DMS53 treated with DMSO at 0.1 percent for 48 hours (cell line): ENCODE data around the gene RICTOR.
A peak's percentile ranks its signal among the peaks of the same experiment; 100 is the strongest.

Experiments used
- DNase-seq: peaks from one replicate; lab custom pipeline; 2025; ENCODE audit not compliant: unreplicated experiment; lab: John Stamatoyannopoulos, UW

The RICTOR gene

DNA sequence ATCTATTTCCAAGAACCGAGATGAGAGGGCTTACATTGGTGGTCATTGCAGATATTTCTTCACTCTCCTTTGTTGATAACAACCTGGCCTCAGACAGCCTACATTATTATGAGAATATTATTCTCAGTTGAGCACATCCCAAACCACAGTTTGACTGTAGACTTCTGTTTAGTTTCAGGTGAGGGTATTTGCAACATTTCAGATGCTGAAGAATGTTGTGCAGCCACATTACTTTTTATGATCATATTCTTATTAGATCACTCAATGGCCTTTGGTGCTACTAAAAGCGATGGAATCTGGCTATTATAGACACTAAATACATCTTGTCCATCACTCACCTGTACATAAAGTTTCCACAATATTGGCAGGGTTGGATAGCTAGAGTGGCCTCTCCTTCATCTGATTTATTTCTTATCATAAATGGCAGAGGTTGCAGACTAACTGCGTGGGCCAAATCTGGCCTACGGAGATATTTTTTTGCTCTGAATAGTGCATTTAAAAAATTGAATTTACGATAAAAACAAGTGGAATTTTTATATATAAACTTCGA lies 26.2 kb upstream of the RICTOR start:
- DNase-seq, result no peak

DNA sequence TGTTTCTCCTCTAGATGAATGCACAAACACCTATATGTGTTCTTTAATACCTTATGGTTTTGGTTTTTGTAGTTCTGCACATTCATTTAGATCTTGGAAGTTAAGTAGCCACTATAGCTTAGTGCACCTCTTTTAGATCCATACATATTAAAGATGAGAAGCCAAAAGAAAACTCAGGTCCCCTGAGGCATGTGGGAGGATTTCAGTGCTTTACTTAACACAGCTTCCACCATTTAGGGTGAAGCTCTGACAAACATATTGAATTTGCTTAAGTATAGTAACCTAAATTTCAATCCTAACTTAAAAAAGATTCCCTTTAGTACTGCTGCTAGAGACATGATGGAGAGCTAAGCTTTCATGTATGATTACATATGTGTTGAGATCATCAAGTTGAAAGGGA lies 25.6 kb upstream of the RICTOR start:
- no peak for DNase-seq

DNA sequence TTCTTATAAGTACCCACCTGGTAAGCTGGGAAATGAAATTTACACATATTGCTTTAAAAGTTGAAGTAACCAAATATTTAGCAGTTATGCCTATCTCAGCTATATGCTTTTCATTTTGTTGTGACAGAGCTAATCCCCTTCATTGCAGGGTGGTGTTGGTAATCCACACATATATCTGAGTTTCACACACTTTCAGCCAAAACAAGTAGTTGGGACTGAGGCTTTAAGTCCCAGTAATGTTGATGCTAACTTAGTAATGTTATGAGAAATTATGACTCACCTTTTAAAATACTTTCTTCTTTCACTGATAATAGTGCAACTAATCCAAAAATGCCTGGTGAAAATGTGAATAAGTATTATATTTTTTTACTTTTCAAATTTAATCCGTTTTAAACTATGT lies 19.2 kb upstream of the RICTOR start:
- DNase-seq, result no peak

DNA sequence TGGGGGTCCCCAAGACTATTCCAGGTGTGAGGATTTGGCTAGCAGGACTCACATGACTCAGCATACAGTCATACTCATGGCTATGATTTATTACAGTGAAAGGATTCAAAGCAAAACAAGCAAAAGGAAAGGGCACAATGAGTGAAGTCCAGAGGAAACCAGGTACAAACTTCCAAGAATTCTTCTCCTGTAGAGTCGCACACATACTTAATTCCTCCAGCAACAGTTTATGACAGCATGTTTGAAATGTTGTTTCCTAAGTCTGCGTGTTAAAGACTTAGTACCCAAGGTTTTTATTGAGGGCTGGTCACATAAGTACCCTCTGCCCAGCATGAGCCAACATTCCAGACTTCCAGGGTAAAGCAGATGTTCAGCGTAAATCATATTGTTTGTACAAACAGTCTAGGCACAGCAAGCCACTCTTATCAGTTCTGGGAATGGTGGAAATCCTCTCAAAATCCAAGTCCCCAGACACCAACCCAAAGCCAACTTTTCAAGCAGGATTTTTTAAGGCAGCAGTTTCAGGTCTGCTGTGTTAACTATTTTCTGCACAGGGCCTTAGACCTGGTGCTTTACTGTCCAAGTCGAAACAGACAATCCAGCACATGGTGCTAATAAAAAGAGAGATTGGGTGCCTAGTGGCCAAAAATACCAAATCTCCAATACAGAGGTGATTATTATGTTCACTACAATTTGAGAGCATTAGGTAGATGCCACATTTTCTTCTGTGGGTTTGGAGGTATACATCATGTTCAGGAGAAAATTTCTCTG lies 18.6 kb upstream of the RICTOR start:
- DNase-seq, result no peak

DNA sequence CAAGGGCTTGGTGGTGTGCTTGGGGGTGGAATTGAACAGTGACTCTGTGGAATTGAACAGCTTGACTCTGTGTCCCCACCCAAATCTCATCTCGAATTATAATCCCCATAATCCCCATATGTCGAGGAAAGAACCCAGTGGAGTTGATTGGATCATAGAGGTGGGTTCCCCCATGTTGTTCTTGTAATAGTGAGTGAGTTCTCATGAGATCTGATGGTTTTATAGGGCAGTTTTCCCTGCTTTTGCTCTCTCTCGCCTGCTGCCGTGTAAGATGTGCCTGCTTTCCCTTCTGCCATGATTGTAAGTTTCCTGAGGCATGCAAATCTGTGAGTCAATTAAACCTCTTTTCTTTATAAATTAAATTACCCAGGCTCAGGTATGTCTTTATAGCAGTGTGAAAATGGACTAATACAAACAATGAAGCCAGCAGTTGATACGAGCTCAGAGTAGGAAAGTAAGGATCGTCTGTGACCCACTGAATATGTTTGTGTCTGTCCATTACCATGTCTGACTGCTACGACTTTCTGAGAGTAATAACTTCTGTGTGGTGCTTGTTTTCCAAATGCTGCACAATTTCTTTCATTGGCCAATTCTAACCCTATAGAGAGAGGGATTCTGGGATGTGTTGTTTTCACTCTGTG lies 17.9 kb upstream of the RICTOR start:
- no peak for DNase-seq

DNA sequence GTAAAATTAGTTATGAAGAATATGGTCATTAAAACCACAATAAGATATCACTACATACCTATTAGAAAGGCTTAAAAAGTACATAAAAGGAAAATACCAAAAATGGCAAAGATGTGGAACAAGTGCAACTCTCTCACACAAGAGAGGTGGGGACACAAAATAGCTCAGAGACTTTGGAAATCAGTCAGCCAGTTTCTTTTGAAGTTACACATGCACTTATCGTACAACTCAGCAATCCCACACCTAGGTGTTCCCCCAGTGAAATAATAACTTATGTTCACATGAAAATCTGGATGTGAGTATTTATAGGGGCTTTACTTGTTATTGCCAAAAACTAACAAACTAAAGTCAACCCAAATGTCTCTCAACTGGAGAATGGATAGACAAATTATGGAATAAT lies 9.8 kb upstream of the RICTOR start:
- DNase-seq, result no peak

DNA sequence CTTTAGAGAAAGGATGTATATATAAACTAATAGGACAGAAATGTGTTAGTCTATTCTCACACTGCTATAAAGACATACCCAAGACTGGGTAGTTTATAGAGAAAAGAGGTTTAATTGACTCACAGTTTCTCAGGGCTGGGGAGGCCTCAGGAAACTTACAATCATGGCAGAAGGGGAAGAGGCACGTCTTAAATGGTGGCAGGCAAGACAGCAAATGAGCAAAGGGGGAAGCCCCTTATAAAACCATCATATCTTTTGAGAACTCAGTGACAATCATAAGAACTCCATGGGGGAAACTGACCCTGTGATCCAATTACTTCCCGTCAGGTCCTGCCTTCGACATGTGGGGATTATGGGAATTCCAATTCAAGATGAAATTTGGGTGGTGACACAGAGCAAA lies 8.8 kb upstream of the RICTOR start:
- DNase-seq, result no peak

DNA sequence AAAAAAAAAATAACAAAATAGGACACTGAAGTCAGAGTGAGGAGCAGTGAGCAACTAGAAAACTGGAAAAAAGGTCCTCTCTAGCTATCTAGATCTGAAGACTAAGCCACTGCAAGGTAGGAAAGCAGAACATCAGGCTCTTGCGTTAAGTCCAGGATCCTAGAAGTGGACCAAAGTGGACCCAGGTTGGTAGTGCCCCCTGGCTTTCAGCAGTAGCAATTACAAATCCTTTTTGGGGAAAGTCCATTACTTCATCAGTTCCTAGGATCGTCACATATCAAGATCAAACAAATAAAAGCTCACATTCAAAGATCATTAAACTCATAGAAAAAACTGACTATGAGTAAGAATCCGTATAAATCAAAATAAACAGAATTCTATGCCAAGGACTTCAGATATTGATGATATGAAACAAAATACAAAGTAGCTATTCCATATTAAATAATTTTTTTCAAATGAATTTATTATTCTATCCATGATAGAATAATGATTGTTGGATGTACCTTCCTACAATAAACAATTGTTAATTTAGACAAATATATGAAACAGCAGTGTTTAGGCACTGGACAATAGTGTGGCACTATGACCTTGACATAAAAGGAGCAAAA lies 6.5 kb upstream of the RICTOR start:
- DNase-seq, result peak; percentile 50

DNA sequence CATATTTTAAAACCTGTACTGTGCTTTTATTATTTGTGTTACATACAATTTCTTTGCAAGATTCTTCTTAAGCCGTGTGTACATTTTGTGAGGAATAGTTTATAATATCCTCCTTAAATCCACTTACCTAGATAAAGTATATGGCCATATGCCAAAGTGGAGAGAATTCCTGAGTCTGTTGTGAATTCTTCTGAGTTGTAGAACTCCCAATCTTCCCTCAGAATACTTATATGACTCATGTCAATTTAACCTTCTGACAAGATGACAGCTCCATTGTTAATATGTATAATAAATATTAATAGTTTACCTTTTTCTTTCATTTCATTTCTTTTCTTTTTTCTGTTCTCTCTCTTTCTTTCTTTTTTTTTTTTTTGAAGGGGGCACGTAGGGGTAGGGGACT lies 6.0 kb upstream of the RICTOR start:
- no peak for DNase-seq

DNA sequence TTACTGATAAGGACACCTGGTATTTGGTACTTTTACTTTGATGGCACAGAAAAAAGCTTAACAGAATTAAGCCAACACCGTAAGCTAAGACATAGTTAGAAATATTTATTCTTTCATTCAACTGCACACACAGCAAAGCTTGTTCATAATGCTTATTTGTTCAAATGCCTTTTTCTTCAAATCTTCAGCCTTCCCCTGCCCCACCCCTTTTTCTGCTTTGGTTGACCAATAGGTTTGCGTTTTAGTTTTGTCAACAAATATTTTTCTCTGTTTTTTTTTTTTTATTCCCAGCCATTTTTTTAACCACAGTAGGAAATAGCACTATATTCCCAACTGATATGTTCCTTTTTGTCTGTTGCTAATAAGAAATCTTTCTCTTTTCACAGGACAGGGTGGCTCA lies 4.9 kb upstream of the RICTOR start:
- no peak for DNase-seq

DNA sequence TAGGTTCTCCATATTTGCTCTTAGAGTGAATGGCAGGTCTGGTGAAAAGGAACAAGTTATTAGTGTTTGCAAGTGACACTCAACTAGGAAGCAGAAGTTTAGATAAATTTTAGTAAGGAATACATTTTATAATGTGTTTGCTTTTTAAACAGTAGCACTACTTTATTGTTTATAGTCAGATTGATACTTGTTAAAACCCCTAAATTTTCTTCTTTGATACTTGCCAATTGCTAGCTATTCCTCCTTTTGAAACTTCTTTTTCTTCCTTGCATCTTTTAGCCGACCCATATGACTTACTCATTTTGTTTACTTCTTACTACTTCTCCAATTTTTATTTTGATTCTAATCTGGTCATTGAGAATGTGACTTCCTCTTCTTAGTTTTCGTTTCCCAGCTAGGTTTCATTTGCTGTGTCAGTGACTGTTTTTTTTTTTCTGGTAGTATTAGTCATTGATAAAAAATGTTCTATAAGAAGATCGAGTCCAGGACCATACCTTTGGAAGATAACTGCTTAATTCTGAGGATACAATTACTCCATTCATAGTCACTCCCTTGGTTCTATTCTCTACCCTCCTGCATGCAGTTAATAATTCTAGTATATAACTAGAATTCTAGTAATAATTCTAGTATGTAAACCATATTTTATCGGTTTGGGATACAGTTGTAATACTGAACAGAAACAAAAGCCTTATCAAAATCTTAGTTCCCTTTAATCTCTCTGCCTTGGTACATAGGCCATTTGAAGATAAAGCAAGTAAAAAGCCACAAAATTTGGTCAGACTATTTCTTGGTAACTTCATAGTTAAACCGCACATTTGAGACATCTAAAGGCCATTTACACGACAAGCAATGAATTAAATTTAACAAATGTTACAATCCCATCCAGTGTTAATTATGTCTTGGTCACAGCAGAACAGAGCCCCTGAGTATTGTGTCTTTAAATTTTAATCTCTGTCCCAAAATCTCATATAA lies 2.8 kb upstream of the RICTOR start:
- DNase-seq, result no peak

DNA sequence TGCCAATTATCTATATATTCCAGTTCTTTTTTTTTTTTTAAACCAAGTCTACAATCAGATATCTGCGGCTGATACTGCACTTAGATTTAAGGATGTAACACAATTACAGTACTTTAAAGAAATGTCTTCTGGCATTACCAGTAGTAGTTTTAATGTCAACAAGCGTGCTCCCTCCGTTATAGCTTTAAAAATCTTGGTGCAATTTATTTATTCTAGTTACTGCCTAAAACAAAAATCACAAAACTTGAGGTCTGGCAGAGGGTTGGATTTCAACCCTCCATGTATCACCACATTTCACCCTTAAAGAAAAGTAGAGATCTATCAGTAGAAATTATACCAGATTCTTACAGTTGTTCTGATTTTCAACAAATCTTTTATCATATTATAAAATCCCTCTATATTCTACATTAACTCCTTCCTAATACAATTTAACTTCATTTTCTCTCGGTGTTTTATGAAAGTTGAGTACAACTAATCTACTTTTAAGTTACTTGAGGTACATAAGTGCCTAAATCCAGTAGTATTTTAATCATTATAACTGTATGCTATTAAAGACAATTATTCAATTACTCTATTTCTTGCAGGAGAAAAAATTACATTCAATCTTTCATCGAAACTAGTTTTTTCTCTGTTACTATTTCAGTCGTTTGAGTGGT lies 2.0 kb upstream of the RICTOR start:
- no peak for DNase-seq

DNA sequence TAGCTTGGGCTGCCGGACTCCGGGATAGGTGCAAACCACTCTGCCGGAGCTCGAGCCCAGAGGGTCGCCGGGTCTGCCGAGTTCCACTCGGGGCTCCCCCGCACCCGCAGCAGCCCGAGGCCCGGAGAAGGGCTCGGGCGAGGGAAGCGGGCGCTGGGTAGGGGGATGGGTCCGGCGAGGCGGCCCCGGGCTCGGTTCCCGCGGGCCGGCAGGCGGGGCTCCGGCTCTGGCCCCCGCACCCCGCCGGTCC lies 507 bp downstream of the RICTOR start:
- DNase-seq, result no peak

DNA sequence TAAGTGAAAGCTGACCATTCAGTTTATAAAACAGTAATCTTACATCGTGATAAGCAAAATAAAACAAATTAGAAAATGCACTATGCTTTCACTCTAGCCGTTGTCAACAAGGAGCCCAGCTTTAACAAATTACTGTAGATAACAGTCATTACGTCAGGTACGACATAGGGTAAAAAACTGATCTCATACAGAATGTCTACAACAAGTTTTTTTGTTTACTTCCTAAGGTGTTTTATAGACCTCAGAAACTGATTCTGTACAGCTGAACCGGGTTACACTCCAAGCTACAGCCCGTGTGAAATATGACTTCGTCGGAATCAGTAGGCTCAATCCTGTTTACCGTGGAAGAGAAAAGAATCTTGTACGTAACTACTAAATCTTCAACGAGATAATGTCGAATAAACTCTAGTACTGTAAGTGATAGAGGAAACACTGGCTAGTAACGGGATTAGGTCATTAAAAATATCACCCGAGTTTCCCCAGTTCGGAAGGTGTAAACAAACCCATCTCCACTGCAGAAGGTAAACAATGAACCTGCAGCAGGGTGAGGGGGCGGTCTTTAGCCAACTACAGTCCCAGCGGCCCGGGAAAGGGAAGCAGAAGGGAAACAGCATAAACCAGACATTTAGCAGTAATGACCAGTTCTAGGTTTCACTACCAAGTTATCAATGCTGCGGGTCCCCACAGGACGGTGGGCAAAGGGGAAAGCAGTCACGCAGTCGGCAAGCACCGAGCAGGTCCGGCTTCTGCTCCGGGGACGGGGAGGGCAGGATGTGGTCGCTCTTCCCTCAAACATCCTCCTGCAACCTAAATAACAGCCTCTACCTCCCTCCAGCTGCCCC lies 1.1 kb downstream of the RICTOR start:
- DNase-seq, result peak; percentile 30

DNA sequence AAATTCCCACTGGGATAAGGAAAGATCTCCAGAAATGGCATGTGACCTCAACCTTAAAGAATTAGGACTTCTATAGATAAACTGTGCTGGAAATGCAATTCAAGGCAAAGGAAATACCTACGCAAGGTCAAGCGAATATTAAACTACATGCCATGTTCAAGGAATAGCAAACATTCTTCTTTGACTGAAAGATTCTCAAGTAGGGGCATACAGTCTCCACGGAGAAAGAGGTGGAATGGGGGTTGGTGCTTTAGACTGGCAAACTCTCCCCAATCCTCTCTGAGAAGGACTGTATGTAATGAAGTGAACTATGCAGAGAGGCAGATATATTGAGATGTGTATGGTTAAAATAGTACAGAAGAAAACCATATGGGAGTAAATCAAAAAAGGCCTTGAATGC lies 6.1 kb downstream of the RICTOR start:
- no peak for DNase-seq

DNA sequence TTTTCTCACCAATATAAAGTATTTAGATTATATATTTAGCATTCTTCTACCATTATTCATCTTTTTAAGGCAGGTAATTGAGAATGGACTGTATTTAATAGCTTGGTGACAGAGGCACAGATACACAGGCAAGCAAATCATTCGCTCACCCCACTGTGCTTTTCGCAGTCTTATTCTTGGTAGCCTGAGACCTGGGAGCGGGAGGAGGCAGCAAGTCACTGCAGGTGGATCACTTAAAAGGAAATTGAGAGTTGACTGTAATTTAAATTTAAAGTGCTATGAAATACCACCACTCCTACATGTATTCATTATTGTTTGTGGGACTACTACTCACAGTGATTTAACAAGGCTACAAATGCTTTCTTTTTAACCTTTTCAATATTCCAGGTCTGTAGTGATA lies 9.7 kb downstream of the RICTOR start:
- DNase-seq, result no peak

DNA sequence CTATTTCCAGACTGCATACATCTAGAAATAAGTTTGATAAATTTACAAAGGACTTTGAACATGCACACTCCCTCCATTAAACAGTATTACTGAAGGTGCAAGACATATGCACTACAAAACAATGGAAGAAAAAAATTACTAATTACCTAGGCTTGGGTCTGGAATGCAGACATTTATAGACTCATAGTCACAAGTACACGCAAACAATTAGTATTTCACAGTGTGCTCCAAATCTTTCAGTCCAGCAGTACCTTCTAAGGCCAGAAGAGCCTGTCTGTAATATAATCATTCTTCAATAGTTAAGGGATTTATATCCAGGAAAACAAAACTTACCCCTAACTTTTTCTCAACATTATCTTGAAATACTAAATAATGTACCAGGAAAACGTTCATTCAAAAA lies 11.2 kb downstream of the RICTOR start:
- DNase-seq, result no peak

DNA sequence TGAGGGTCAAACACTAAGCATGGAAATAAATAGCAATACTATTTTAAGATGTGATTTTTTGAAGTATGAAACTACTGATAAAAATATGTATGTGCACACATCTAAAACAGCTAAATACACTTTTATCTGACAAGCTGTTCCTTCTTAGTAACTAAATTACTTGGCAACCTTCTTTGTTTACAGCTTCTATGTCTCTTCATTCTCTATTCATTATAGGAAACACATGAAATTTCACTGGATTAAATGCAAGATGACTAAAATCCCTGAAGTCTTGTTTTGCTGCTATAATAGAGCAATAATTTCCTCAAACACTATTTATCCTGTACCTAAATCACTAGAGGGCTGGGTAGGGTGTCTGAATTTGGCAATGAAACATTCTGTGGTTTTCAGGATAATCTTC lies 11.7 kb downstream of the RICTOR start:
- no peak for DNase-seq

DNA sequence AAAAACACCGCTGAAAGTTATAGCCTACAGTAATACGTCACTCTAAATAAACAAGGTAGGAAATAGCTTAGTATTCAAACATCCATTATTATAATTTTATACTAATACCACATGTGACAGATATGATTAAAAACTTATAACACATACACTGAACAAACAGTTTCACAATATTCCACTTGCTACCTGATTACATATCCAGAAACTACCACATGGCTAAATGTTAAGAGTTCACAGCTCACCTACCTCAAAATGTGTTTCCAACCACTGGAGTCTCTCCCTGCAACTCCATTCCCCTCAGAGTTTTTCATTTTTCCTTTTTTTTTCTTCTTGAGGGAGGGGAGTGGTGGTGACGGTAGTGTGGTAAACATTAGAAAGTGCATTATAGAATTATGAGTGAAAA lies 12.1 kb downstream of the RICTOR start:
- no peak for DNase-seq

DNA sequence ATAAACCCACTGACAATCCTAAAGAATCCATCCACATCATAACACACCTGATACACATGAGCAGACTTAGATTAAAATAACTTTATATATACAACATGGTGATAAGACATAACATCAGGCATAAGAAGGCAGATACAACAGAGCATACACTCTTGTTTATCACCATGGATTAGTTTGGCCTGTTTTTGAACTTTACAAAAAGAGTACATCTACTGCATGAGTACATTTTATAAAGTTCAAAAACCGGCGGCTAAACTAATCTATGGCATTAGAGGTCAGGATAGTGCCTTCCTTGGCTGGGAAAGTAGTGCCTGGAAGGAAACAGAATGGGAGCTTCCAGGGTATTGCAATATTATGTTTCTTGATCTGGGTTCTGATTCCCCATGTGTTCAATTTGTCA lies 15.1 kb downstream of the RICTOR start:
- no peak for DNase-seq
